ENCODE measurements around the gene MGP.

The MGP gene

DNA sequence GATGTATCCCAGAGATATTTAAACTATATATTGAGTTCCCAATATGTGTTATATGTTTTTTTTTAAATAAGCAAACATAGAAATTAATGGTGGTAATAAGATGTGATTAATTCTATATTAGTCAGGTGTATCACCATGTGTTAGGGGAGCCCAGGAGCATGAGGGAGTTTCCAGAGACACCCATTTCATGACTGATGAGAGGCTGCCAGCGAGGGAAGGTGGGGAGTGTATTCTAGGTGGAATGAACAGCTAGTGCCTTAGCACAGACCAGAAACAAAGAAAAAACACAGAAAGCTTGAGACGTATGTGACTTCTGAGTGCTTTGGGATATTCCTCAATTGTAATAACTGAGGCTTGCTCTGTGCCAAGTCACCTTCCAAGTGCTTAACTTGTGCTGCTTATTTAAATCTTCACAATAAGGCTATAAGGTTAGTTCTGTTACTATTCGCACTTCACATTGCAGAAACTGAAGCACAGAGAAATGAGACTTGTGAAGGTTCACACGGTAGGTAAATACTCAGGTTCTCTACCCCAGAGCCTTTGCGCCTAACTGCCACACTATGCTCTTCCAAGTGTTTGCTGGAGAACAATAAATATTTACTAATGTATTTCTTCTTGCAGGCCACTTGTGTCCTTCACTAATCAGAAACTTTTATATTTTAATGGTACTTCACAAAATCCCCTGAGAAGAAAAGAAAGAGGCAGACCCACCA is 17.9 kb upstream of the MGP start:
- FAIRE-seq (no peak), DNase-seq (ENCODE audit: insufficient read length, low spot score) (no peak)

DNA sequence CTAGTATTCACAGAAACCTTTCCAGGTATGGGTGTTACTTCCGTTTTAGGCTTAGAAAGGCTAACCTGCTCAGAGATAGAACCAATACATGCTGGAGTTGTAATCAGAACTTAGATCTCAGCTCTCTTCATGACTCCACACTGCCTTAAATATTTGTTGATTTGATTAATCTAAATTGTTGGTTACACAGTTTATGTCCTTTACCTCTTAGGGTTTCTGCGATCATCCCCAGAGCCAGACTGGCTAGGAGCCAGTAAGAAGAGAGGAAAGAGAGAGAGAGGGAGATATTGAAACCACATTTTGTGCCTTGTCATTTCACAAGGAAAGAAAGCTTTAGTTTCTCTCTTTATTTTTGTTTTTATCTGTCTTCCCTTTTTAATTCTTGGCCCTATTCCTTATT is 16.8 kb upstream of the MGP start:
- FAIRE-seq: no peak
- DNase-seq (ENCODE audit: insufficient read length, low spot score): no peak

DNA sequence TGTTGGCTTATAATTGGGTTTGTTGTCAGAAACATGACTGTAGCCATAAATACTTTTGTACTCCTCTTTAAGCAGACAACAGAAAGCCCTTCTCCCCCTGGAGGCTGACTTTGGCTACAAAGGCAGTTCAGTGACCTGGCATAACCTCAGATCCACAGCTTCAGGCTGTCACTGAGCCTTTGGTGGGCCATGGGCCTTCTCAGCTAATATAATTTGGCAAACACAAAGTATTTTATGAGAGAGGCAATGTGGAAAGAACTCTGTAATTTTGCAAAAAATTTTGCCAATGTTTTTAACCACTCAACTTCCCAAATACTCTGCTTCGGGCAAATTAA is 15.5 kb upstream of the MGP start:
- no peak for DNase-seq (ENCODE audit: insufficient read length, low spot score)

DNA sequence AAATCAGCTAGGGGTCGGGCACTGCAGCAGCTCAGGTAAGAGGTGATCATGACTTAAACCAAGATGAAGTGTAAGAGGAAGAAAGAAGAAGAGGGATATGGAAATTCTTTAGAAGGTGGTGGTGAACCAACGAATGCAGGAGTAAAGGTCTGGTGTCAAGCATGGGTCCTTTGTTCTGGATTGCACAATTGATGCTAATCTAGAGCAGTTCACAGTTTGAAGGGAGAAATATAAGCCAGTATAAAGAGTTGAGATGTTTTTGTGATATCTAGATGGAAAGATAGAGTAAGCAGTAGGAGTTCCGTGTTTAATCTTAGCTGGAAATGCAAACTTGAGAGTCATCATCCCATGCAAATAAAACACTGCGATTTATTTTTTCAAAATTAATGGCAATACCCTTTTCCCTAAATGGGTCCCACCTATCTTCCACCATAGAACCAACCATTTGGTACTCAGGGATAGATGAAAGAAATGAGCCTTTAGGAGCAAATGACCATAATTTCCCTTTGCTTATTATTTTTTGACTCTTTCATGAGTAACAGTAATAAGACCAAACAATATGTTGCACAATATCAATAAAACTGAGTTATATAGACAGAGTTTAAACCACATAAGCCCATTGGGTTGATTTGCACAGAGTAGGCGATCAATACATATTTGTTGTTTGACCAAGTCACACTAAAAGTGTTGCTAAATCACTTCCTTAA is 15.0 kb upstream of the MGP start:
- DNase-seq (ENCODE audit: insufficient read length, low spot score) (no peak), FAIRE-seq (no peak)

More for the DNA sequence above, 15.5 kb upstream of the MGP start:
- no peak for FAIRE-seq

DNA sequence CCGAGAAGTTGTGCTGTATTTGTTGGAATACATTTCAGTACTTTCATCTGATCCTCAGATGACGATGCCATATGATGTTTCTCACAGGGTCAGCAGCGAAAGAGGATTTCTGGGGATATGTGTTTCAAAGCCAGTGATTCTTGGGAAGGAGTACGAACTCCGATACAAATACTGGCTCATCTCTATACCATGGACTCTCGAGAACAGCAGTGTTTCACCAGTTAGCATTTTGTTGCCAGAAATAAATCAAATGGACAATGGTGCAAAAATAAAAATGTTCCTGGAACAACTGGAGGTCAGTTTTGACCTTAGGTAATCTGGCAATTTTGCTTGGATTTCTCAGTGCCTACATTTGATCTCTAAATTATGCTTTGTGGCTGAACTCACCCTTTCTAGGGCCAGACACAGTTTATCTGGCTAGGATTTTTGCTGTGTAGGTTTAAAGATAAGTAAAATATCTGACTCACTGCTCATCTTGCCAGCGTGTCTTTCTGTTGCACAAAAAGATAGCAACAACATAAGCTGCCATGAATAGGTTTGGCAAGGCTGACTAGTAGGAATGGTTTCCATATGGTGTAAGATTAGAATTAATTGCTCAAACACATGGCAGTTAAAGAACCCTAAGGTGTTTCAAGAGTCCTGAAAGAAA is 11.0 kb upstream of the MGP start:
- FAIRE-seq: no peak

DNA sequence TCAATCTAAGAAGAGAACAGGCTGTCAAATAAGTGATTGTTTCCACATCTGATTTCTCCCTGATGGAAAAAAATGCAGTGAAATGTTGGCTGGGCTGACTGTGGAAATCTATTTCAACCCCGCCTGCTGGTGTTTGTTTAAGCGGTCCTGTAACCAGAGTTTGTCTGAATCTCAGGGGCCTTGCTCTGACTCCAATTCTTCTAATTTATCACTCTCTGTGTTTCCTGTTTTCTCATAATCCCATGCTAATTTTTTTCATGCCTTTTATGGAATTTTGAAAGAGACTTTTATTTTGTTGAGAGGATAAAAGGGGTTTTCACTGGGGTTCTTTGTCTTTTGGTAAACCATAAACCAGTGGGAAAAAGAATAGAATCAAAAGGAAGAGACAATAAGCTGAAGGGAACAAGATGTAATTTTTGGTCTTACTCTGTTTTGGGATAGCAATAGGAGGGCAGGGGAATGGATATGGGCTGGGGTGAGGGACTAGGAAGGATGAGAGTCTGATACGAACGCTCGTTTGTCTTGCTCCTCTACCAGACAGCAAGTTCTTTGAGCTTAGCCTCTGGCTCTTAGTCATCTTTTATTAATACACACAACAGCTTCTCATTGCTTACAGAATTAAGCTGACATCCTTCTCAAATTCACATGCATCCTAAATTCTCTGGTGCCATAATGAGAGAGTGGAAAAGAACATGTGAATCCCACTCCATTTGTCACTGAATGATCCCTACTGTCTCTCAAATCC is 8.0 kb upstream of the MGP start:
- DNase-seq (ENCODE audit: insufficient read length, low spot score): no peak
- no peak for FAIRE-seq

More for the DNA sequence above, 11.0 kb upstream of the MGP start:
- no peak for DNase-seq (ENCODE audit: insufficient read length, low spot score)

DNA sequence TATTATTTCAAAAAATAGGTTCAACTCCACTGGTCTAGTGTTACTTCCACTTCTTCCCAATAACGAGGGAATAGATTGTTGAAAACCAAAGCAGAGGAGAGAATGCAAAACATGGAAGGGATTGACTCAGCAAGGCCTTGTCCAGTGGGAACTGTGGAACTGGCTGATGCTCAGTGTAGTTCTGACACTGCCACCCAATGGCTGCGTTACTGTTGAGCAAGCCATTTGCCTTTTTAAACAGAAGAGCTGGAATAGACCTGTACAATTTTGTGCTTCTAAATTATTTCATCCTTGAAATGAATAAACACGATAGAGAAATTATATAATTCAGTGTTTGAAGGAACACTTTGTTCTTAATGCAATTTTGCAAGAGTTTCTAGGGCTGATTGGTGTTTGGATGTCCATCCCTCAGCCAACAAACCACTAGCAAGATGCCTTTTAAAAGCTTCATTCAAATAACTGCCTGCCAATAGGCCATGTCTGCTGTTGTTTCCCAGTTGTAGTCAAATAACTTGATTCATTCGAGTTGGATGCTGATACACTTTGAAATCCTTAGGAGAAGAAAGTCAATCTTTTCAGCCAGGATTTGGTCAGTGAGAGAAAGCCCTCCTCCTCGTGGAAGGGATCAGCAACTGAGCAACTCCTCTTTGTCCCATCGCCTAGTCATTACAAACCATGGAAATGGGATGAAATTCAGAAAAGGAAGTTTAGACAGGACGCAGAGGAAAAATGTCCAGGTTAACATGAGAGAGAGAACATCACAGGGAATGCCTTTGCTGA is 7.3 kb upstream of the MGP start:
- DNase-seq (ENCODE audit: insufficient read length, low spot score) (no peak), FAIRE-seq (no peak)

DNA sequence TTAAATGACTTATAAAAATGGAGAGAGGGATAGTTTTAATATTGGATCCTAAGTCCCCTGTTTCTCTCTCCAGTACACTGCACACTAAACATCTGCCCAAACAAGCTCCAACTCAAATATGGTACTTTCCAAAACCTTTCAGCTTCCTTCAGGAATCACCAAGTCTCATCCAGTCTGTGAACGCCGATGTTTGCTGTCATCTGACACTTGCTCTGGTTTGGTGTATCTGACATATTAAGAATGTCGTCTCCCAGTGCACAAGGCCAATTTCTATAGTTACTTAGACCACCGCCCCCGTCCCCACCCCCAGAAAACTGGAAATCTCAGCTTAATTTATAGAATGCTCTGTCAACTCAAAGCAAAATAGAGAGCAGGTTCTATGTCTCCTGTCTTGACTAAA is 5.0 kb upstream of the MGP start:
- DNase-seq (ENCODE audit: insufficient read length, low spot score) (no peak), FAIRE-seq (no peak)

DNA sequence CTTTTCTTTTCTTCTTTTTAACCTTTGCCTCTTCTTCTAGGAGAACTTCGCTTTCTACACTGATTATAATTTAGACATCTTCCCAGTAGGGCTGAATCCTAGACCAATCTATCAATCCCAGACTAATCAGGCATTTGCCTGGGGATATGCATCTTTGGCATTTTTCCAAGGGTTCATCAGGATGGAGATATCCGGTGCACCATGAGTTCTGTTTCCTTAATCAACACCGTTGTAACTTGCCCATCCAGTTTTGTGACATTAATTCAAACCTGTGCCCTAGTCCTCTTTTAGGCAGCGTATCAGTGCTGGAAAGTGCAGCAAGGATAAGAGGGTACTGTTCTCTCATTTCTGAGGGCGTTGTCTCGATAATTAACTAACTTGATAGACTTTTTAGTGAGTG is 617 bp upstream of the MGP start:
- DNase-seq (ENCODE audit: insufficient read length, low spot score) (no peak), FAIRE-seq (no peak)

DNA sequence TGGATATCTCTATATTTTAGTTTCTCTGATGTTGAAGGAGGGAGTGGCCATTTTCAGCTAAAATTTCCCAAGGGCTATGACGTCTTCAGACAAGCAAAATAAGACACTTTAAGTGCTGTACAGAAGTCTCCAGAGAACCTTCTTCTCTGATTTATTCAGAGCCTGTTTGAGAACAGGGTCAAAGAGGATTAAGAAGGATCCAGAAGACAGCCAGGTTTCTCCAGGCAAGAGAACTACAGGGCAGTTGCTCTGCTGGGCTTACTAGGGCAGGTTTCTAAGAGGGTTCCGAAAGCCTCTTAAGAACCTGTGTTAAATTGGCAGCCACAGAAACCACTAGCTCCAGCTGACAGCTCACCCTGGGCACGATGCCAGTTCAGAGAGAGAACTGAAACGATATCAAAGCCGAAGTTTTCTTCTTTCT is 1.2 kb downstream of the MGP start:
- FAIRE-seq (no peak), DNase-seq (ENCODE audit: insufficient read length, low spot score) (peak; percentile 2)

DNA sequence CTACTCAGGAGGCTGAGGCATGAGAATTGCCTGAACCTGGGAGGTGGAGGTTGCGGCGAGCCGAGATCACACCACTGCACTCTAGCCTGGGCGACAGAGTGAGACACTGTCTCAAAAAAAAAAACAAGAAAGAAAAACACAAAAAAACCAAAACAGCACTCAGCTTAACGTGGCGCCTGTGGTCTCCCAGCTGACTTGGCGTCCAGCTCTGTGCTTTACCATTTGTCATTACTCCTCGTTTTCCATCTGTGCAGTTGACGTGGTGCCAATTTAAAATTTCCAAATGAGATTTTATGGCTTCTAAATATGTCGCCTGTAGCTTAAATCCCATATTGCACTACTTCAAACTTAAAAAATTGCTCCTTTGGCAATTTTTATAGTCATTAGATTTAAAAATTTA is 2.0 kb downstream of the MGP start:
- DNase-seq (ENCODE audit: insufficient read length, low spot score) (no peak), FAIRE-seq (no peak)

DNA sequence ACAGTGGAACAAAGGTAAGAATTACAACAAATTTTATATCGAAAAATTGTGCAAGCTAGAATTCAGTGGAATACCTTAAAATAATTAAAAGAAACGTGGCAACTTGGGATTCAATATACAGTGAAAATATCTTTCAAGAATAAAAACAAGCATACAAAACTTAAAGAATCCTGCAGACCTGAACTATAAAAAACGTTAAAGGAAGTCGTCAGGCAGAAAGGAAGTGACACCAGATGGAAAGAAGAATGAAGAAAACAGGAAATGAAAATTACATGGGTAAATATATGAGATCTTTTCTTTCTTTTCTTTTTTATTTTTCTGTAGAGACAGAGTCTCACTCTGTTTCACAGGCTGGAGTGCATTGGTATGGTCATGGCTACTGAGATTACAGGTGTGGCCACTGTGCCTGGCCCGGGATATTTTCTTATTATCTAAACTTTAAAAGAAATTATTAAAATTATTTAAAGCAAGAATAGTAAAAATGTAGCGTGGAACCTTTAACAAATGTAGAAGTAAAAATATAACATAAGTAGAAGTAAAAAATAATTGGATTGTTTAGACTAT is 4.7 kb downstream of the MGP start:
- DNase-seq (ENCODE audit: insufficient read length, low spot score) (no peak), FAIRE-seq (no peak)

DNA sequence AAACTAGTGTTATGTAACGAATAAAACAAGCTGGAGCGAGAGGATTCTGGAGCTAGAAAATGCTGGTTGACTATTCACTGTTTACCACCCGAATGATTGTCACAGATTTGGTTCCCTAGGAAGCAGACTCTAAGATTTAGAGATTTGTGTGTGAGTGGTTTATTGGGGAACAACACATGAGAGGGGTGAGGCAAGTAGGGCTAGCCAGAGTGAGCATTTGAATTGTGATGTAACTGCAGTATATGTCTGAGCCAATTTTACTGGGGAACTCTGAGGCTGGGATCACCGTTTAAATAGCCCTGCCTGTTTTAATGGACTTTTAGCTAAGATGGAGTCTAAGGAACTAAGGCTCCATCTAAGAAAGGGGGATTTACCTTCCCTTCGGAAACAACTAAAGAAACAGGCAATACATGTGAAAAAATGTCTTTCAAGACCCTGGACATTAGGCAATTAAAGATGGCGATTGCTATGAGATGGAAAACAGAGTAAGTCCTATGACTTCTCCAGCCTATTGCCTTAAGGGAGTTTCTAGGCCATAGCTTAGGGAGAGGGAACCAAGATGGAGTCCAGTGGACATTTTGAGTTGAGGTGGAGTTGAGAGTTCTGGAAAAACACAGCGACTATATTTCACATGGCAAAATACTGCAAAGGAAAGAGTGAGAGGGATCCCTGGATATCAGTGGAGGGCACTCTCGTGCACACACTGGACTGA is 6.3 kb downstream of the MGP start:
- FAIRE-seq (no peak), DNase-seq (ENCODE audit: insufficient read length, low spot score) (no peak)

DNA sequence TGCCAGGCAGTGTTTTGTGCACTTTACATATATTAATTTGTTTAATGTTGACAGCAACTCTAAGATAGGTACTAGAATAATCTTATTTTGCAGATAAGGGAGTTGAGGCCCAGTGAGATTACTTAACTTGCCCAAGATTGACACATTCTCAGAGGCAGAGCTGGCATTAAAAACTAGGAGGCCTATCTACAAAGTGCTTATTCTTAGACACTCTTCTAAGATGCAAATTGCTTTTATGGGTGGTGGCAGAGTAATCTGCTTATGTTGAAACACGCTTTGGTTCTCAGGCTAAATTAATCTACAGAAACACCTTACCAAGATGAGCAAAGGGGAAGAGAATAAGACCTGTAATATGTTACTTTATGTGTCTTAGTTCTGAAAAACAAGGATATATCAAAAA is 7.2 kb downstream of the MGP start:
- DNase-seq (ENCODE audit: insufficient read length, low spot score) (no peak), FAIRE-seq (no peak)

DNA sequence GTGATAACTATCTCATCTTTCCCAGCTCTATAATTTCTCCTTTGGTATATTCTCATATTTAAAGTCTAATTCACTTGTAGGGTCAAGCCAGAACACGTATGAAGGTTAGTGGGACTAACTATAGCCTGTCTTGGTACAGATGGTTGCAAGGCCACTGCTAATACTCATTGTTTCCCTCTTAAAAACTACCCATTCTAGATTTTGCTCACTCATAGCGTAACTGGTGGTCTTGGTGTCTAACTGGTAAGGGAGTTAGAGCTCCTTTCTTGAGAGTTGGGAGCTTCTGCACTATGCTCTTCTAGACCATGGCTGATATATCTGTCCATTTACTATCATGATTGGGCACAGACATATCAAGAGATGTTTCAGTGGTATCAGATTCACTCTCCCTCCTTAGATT is 8.8 kb downstream of the MGP start:
- FAIRE-seq (no peak), DNase-seq (ENCODE audit: insufficient read length, low spot score) (no peak)

DNA sequence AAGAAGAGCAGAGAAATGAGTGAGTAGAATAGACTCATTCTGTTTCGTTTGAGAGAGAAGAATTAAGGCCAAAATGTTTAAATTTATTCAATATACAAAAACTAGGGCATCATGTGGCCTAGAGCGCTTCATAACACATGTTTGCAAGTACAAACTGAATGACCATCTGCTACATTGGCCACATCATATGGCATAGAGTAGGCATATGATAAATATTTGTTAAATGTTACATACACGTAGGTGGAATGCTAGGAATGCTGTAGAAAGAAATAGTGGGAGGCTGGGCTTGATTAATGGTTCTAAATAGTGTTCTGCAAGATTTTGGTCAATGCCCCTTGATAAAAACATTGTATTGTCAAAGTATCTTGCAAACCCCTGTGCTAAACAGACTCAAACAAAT is 10.8 kb downstream of the MGP start:
- no peak for FAIRE-seq
- DNase-seq (ENCODE audit: insufficient read length, low spot score): no peak

DNA sequence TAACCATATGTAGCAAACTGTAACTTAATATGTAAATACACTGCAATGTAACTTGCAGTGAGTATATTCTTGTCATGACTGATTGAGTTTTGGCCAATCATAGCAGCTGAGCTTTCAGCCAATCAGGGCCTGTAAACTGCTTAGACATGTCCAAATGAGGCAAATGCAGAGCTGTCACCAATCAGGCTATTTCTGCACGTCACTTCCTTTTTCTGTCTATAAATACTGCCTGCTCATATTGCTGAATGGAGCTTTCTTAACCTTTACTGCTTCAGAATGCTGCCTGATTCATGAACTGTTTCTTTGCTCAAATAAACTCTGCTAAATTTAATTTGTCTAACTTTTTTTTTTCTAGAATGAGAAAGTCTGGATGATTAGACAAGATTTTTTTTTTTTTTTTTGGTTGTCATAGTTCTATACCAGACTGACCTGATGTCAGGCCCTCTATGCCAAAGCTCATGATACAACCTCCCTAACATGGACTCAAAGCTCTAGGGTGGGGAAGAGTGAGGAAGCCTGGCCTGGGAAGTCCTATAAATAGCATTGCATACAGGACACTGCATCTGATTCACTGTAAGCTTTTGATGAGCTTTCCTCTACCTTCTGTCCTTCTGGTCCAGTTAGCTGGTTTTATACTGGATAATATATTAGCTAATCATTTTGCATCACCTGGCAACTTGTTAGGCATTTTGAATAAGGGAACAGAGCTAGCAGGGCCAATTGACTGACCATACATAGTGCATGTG is 12.0 kb downstream of the MGP start:
- FAIRE-seq: no peak
- DNase-seq (ENCODE audit: insufficient read length, low spot score): no peak

DNA sequence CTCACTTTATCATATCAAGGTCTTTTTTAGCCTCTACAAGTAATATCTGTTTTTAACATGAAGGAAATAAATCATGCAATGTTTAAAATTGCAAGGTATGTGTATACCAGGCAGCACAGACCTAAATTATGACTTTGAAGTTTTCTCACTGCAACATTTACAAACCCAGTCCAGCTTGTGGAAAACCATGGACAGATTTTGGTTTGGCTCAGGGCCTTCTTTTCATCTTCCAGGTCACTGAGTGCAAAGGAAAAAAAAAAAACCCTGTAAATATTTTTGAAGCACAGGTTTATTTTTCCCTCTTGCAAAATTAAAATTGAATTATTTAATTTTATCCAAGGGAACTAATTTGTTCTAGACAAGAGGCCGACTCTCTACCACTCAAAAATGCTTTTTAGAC is 13.8 kb downstream of the MGP start:
- FAIRE-seq (no peak), DNase-seq (ENCODE audit: insufficient read length, low spot score) (no peak)

DNA sequence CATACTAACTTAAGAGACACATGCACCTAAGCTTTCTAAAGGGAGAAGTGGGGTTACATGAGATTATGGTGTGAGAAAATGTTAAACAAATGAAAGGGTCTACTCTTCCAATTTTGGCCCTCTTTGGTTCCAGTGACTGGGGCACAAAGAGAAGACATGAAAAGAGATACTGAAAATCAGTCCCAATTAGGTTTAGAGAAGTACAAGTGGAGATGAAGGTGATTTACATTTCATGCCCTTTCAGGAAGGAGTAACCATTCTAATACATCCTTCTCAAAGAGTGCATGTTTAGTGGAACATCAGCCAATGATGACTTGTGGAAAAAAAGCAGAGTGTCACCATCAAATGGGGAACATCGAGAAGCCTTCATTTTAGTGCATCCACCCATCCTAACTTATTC is 14.4 kb downstream of the MGP start:
- FAIRE-seq: no peak
- DNase-seq (ENCODE audit: insufficient read length, low spot score): no peak
